Activated B cell treated with CpG ODN at 0.5 μM for 24 hours (primary cell): ENCODE measurements around the gene PLPP2. TPM values are rescaled to one million over a fixed set of nuclear protein-coding genes. Genes with fewer than 3 reads are reported as not detected.

Experiments used
- ATAC-seq: fragments of 200-7000 bp; cut with Tn5 transposase; one replicate; pipeline ENCODE4 v1.10.0; 2021; ENCODE audit warnings: low read depth, mild to moderate bottlenecking, moderate library complexity
- CTCF ChIA-PET: fragments of 350-600 bp; sonication (Branson Sonifier 250); formaldehyde crosslinking; loops from one replicate; lab custom pipeline; 2021; ENCODE audit warnings: antibody characterized with exemption; lab: Charles Lee
- POLR2A ChIA-PET: fragments of 350-600 bp; sonication (Branson Sonifier 250); formaldehyde crosslinking; loops from one replicate; lab custom pipeline; 2021; ENCODE audit warnings: antibody characterized with exemption; lab: Charles Lee
- DNase-seq: peaks from one replicate; pipeline ENCODE4 v3.0.0; 2022
- H3K27ac Mint-ChIP-seq: one replicate; pipeline ENCODE4 v1.8.0; 2020; ENCODE audit warnings: mixed read lengths
- H3K27me3 Mint-ChIP-seq: one replicate; pipeline ENCODE4 v1.8.0; 2021; ENCODE audit warnings: mixed read lengths
- H3K36me3 Mint-ChIP-seq: one replicate; pipeline ENCODE4 v1.8.0; 2021; ENCODE audit warnings: low read depth, mixed read lengths
- H3K4me1 Mint-ChIP-seq: one replicate; pipeline ENCODE4 v1.8.0; 2021; ENCODE audit warnings: mixed read lengths
- H3K4me3 Mint-ChIP-seq: one replicate; pipeline ENCODE4 v1.8.0; 2020; ENCODE audit warnings: mild to moderate bottlenecking, mixed read lengths
- H3K9me3 Mint-ChIP-seq: one replicate; pipeline ENCODE4 v1.8.0; 2020; ENCODE audit warnings: mixed read lengths
- intact Hi-C: fragments of 100-400 bp; cut with micrococcal nuclease; formaldehyde crosslinking; loops from one replicate; pipeline ENCODE4 v1.15.1; 2024
- total RNA-seq: library from RNA; stranded (reverse); gene quantifications from 2 replicates; pipeline ENCODE4 v1.2.3, GENCODE V29; 2022
- TF ChIP-seq, protein P1 (sequence below): fragments of 200-600 bp; IDR thresholded peaks from one replicate; pipeline ENCODE4 v1.8.0; 2022; ENCODE audit warnings: antibody characterized with exemption, mild to moderate bottlenecking

The PLPP2 gene
- total RNA-seq, 1 donor from 2014 or later: 0.29 TPM

DNA sequence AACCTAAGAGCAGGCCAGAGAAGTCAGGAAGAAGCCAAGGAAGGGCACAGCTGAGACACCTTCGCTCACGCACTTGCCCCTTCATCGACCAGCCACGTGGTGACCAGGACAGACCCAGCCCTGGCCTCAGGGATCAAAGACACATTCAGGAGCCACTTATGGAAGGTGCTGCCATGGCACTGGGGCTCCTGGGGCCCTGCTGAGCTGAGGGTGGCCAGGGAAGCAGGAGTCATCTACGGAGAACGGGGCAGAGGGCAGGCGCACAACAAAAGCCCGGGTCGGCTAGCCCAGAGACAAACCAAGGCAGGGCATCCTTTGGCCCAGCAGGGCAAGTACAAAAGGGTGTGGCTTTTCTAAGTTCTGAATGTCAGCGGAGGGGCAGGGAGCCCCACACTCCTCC lies 2.3 kb downstream of the PLPP2 start:
- no peak overlapping the region for H3K27ac Mint-ChIP-seq

DNA sequence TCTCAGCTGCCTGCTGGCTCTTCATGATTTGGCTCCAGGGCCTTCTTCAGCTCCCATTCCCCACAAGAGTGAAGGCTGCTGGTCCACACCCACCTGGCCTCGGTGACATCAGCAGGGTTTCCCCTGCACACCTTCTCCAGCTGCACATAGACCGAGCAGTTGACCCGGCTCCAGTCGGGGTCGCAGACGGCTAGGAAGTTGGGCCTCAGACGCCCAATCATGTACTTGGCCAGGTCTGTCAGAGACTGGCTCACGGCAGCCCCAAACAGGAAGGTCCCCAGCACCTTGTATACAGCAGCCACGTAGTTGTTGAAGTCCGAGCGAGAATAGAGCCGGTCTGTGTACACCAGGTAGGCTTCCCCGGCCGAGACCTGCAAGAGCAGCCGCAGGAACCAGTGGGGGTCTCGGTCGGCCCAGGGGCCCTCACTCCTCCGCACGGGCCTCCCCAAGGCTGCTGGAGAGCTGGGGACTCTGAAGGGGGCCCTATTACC lies 3.8 kb downstream of the PLPP2 start:
- Mint-ChIP-seq H3K9me3 (no peaks in the 10 kb centered on the region), H3K4me3 (no peak overlapping the region), H3K36me3 (no peaks in the 10 kb centered on the region), H3K27me3 (peaks cover 20% of the 10 kb centered on the region), H3K27ac (no peak overlapping the region), H3K4me1 (peaks cover 10% of the 10 kb centered on the region)
- DNase-seq (no peak), ATAC-seq (no peak)
- CTCF ChIA-PET: no interaction called here
- intact Hi-C loops: no loop called here
- TF ChIP-seq, protein P1, sequence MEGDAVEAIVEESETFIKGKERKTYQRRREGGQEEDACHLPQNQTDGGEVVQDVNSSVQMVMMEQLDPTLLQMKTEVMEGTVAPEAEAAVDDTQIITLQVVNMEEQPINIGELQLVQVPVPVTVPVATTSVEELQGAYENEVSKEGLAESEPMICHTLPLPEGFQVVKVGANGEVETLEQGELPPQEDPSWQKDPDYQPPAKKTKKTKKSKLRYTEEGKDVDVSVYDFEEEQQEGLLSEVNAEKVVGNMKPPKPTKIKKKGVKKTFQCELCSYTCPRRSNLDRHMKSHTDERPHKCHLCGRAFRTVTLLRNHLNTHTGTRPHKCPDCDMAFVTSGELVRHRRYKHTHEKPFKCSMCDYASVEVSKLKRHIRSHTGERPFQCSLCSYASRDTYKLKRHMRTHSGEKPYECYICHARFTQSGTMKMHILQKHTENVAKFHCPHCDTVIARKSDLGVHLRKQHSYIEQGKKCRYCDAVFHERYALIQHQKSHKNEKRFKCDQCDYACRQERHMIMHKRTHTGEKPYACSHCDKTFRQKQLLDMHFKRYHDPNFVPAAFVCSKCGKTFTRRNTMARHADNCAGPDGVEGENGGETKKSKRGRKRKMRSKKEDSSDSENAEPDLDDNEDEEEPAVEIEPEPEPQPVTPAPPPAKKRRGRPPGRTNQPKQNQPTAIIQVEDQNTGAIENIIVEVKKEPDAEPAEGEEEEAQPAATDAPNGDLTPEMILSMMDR: no peak
- POLR2A ChIA-PET: interaction anchor here (0.6 kb wide), 1 partner anchor 189 kb away, joined by 6 read pairs; no protein-coding TSS in a partner anchor

More for the DNA sequence above, 2.3 kb downstream of the PLPP2 start:
- POLR2A ChIA-PET: no interaction called here
- H3K27me3 Mint-ChIP-seq: peaks cover 33% of the 10 kb centered on the region
- DNase-seq: no peak
- no peak overlapping the region for H3K4me3 Mint-ChIP-seq
- intact Hi-C loops: no loop called here
- no peak for ATAC-seq
- CTCF ChIA-PET: no interaction called here
- H3K4me1 Mint-ChIP-seq: peaks cover 11% of the 10 kb centered on the region
- no peaks in the 10 kb centered on the region for H3K9me3 Mint-ChIP-seq
- no peaks in the 10 kb centered on the region for H3K36me3 Mint-ChIP-seq
- TF ChIP-seq, protein P1: no peak

DNA sequence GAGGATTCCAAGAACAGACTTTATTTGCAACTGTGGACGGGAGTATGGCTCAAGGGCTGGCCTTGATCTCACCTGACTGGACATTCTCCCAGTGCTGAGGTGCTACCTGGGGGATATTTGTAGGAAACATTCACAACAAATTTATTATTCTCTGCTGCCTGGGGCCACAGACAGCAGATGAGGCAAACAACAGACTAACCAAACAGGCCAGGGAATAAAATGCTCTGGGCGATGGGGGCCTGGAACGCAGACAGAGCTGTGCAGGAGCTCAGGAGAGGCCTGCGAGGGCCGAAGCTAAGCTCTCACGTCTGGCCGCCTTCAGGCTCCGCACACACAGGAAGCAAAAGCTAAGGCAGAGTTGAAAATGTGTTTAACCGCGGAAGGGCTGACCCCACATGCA lies 7.8 kb downstream of the PLPP2 start:
- no peak for DNase-seq
- POLR2A ChIA-PET: no interaction called here
- TF ChIP-seq, protein P1: no peak
- Mint-ChIP-seq H3K27ac (no peak overlapping the region), H3K27me3 (peaks cover 6% of the 10 kb centered on the region), H3K4me1 (no peaks in the 10 kb centered on the region), H3K36me3 (no peaks in the 10 kb centered on the region), H3K4me3 (no peak overlapping the region), H3K9me3 (no peaks in the 10 kb centered on the region)
- ATAC-seq: no peak
- intact Hi-C loops: no loop called here
- CTCF ChIA-PET: no interaction called here

DNA sequence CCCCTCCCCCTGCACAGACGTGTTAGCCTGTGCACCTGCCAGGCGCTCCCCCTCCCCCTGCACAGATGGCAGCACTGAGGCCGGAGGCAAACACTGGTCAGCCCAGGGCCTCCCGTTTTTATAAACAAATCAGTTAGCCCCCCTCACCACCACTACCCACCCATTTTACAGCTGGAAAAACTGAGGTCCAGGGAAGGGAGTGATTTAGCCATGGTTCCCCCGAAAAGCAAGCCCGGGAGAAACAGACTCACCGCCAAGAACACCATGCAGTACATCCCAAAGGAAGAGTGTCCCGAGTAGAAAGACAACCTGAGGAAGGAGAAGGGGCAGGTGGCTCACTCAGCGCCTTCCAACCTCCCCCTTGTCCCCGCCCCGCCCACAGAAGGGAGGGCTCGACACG lies 8.7 kb downstream of the PLPP2 start:
- Mint-ChIP-seq H3K27me3 (peaks cover 7% of the 10 kb centered on the region), H3K4me1 (no peaks in the 10 kb centered on the region), H3K4me3 (no peak overlapping the region), H3K9me3 (no peaks in the 10 kb centered on the region), H3K27ac (no peak overlapping the region), H3K36me3 (no peaks in the 10 kb centered on the region)
- POLR2A ChIA-PET: no interaction called here
- TF ChIP-seq, protein P1: no peak
- intact Hi-C loops: no loop called here
- ATAC-seq: no peak
- no peak for DNase-seq
- CTCF ChIA-PET: no interaction called here

DNA sequence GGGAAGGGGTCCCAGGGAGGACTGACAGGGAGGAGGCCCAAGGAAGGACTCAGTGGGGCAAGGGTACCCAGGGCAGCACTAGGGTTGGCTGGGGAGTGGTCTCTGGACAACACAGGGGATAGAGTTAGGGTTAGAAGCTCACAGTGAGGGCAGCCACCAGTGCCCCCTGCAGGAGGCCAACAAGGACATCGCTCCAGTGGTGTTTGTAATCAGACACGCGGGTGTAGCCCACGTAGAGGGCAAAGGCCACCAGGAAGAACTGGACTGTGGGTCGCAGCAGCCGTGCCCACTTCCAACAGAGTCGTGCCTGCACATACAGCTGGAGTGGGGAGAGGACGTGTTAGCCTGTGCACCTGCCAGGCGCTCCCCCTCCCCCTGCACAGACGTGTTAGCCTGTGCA lies 9.2 kb downstream of the PLPP2 start:
- Mint-ChIP-seq H3K27ac (no peak overlapping the region), H3K36me3 (no peaks in the 10 kb centered on the region), H3K4me3 (no peak overlapping the region), H3K9me3 (no peaks in the 10 kb centered on the region), H3K4me1 (no peaks in the 10 kb centered on the region), H3K27me3 (peaks cover 12% of the 10 kb centered on the region)
- DNase-seq: no peak
- ATAC-seq: no peak
- TF ChIP-seq, protein P1: no peak
- CTCF ChIA-PET: no interaction called here
- POLR2A ChIA-PET: no interaction called here
- intact Hi-C loops: no loop called here
